ENCODE results near the gene TMEM231.
A peak's percentile ranks its signal among the peaks of the same experiment; 100 is the strongest.
"Not testable (repeated sequence)": the region's sequence is repeated elsewhere in the genome, so short reads cannot be mapped to it uniquely, and the experiment has no call there.

TMEM231 gene

GRCh38 chr16:75550211-75550662, 5.8 kb downstream of the TMEM231 start:
- Histone ChIP-seq H3K9me3 (ENCODE audit: severe bottlenecking) (no peaks in the 10 kb centered on the region), H3K4me3 (ENCODE audit: low read depth, low read length) (no peak overlapping the region), H3K36me3 (no peaks in the 10 kb centered on the region), H3K27ac (no peak overlapping the region), H3K27me3 (ENCODE audit: insufficient read depth, low read depth, severe bottlenecking) (no peaks in the 10 kb centered on the region)
- DNase-seq = peak; percentile 41
- peak; percentile 74 for TF ChIP-seq CTCF (IDR thresholded peaks at IDR 0.05; ENCODE audit: low read depth, low read length)

- not testable (repeated sequence) for H3K27ac ChIP-seq; H3K27me3 ChIP-seq (ENCODE audit: insufficient read depth, low read depth, severe bottlenecking); DNase-seq; H3K36me3 ChIP-seq; H3K9me3 ChIP-seq (ENCODE audit: severe bottlenecking); H3K4me3 ChIP-seq (ENCODE audit: low read depth, low read length)
Measured at GRCh38 chr16:75548456-75548855, 7.6 kb downstream of the TMEM231 start.

- DNase-seq = no peak
- H3K27me3 ChIP-seq (ENCODE audit: insufficient read depth, low read depth, severe bottlenecking) = no peaks in the 10 kb centered on the region
- no peak overlapping the region for H3K4me3 ChIP-seq (ENCODE audit: low read depth, low read length)
- H3K9me3 ChIP-seq (ENCODE audit: severe bottlenecking) = no peaks in the 10 kb centered on the region
- TF ChIP-seq CTCF (IDR thresholded peaks at IDR 0.05; ENCODE audit: low read depth, low read length) = no peak
- H3K27ac ChIP-seq = no peak overlapping the region
- peaks cover 6% of the 10 kb centered on the region for H3K36me3 ChIP-seq
Measured at GRCh38 chr16:75546293-75546692, 9.8 kb downstream of the TMEM231 start.

DNA sequence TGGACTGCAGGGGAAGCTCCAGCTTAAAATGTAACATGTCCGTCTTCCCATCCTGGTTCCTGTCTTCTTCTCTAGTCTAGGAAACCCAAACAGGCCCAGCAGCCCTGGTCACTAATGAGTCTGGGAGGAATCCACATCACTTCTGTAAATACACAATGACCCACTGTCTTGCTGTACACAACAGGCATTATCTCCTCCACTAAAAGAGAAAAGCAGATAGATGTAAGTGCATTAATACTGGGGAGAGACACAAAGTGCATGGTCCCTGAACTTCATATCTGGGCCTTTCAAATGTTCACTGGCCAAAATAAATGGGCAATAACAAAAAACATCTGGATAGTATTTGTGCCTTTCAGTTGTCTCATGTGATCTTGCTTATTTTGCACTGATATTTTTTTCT, 10.2 kb downstream of the TMEM231 start:
- H3K27ac ChIP-seq; H3K36me3 ChIP-seq; H3K4me3 ChIP-seq (ENCODE audit: low read depth, low read length); H3K27me3 ChIP-seq (ENCODE audit: insufficient read depth, low read depth, severe bottlenecking); DNase-seq; H3K9me3 ChIP-seq (ENCODE audit: severe bottlenecking): not testable (repeated sequence)

GRCh38 chr16:75542462-75542861, 13.6 kb downstream of the TMEM231 start:
- H3K9me3 ChIP-seq (ENCODE audit: severe bottlenecking); H3K27ac ChIP-seq; H3K36me3 ChIP-seq; H3K27me3 ChIP-seq (ENCODE audit: insufficient read depth, low read depth, severe bottlenecking); DNase-seq; H3K4me3 ChIP-seq (ENCODE audit: low read depth, low read length): not testable (repeated sequence)

GRCh38 chr16:75541236-75541635, 14.8 kb downstream of the TMEM231 start:
- no peaks in the 10 kb centered on the region for H3K27me3 ChIP-seq (ENCODE audit: insufficient read depth, low read depth, severe bottlenecking)
- TF ChIP-seq CTCF (IDR thresholded peaks at IDR 0.05; ENCODE audit: low read depth, low read length) = no peak
- DNase-seq = no peak

GRCh38 chr16:75538882-75539565, 17.0 kb downstream of the TMEM231 start:
- not testable (repeated sequence) for H3K27me3 ChIP-seq (ENCODE audit: insufficient read depth, low read depth, severe bottlenecking); H3K27ac ChIP-seq; H3K36me3 ChIP-seq; DNase-seq; H3K9me3 ChIP-seq (ENCODE audit: severe bottlenecking); H3K4me3 ChIP-seq (ENCODE audit: low read depth, low read length)

More at GRCh38 chr16:75541236-75541635, 14.8 kb downstream of the TMEM231 start:
- no peak overlapping the region for H3K4me3 ChIP-seq (ENCODE audit: low read depth, low read length)
- H3K27ac ChIP-seq = no peak overlapping the region
- H3K9me3 ChIP-seq (ENCODE audit: severe bottlenecking) = no peaks in the 10 kb centered on the region
- peaks cover 6% of the 10 kb centered on the region for H3K36me3 ChIP-seq

DNA sequence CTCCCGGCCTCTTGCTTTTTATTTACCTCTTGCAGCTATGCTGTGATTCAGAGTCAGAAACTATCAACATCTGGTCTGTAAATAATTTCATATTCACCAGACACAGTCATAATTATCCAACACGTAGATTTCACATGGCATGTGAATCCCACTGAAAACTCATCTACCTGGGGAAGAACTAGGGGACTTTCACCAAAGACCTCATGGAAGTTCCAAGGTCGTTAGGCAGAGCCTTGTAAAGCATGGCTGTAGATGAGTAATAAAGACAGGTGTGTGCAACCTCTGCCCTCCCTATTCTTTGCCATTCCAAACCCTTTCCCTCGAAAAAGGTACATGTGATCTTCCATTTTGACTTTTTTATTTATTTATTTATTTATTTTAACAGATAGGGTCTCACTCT, 18.3 kb downstream of the TMEM231 start:
- H3K27ac ChIP-seq = no peak overlapping the region
- no peaks in the 10 kb centered on the region for H3K9me3 ChIP-seq (ENCODE audit: severe bottlenecking)
- no peaks in the 10 kb centered on the region for H3K27me3 ChIP-seq (ENCODE audit: insufficient read depth, low read depth, severe bottlenecking)
- no peak for TF ChIP-seq CTCF (IDR thresholded peaks at IDR 0.05; ENCODE audit: low read depth, low read length)
- DNase-seq = no peak
- H3K36me3 ChIP-seq = peaks cover 3% of the 10 kb centered on the region; the same call in 1 of the 2 replicates
- H3K4me3 ChIP-seq (ENCODE audit: low read depth, low read length) = no peak overlapping the region
